ENCODE measurements around the gene LRP6. TPM values are rescaled to one million over a fixed set of nuclear protein-coding genes. Genes with fewer than 3 reads are reported as not detected.

The LRP6 gene
- polyA plus RNA-seq, 1 donor (not counting 4 experiments of a cell fraction or from before 2014, with no cell fraction given) = 13.0 TPM

GRCh38 chr12:12185414-12185813 lies 81.4 kb downstream of the LRP6 start:
- DNase-seq (ENCODE audit: low read depth, low spot score) (no peak), FAIRE-seq (no peak)
- Histone ChIP-seq H3K4me3 (ENCODE audit: control insufficient read depth in 2 of 3, extremely low read depth in 1 of 3, insufficient read depth in 2 of 3, low read depth in 1 of 3, low read length in 3 of 3) (no peak overlapping the region), H3K9me3 (ENCODE audit: control insufficient read depth, low read depth, low read length) (no peaks in the 10 kb centered on the region), H3K27ac (ENCODE audit: control insufficient read depth, insufficient read depth, low read length) (no peak overlapping the region), H3K36me3 (ENCODE audit: control insufficient read depth in 2 of 2, extremely low read depth in 1 of 2, insufficient read depth in 2 of 2, low read length in 2 of 2) (peaks cover 2 to 6% of the 10 kb centered on the region in 2 experiments), H3K4me2 (ENCODE audit: control insufficient read depth, extremely low read depth, insufficient read depth, low read depth, low read length) (no peak overlapping the region), H2AFZ (ENCODE audit: control insufficient read depth, low read length) (no peak overlapping the region), H3K79me2 (ENCODE audit: control insufficient read depth, insufficient read depth, low read length) (peaks cover 2% of the 10 kb centered on the region), H3K4me1 (ENCODE audit: control insufficient read depth, extremely low read depth, insufficient read depth, low read length) (peaks cover 11% of the 10 kb centered on the region), H3K9me1 (ENCODE audit: control insufficient read depth, extremely low read depth, insufficient read depth, low read length) (no peaks in the 10 kb centered on the region), H3K27me3 (ENCODE audit: control insufficient read depth, extremely low read depth, insufficient read depth, low read length) (no peaks in the 10 kb centered on the region), H4K20me1 (ENCODE audit: control insufficient read depth, extremely low read depth, insufficient read depth, low read length) (no peaks in the 10 kb centered on the region), H3K9ac (ENCODE audit: control insufficient read depth, extremely low read depth, insufficient read depth, low read length) (no peak overlapping the region)
- dilution Hi-C loops (cut with MboI; ENCODE audit: extremely low pct_ligation_motif_present, low sequenced_read_pairs) = no loop called here
- TF ChIP-seq, protein P1, sequence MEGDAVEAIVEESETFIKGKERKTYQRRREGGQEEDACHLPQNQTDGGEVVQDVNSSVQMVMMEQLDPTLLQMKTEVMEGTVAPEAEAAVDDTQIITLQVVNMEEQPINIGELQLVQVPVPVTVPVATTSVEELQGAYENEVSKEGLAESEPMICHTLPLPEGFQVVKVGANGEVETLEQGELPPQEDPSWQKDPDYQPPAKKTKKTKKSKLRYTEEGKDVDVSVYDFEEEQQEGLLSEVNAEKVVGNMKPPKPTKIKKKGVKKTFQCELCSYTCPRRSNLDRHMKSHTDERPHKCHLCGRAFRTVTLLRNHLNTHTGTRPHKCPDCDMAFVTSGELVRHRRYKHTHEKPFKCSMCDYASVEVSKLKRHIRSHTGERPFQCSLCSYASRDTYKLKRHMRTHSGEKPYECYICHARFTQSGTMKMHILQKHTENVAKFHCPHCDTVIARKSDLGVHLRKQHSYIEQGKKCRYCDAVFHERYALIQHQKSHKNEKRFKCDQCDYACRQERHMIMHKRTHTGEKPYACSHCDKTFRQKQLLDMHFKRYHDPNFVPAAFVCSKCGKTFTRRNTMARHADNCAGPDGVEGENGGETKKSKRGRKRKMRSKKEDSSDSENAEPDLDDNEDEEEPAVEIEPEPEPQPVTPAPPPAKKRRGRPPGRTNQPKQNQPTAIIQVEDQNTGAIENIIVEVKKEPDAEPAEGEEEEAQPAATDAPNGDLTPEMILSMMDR (optimal IDR thresholded peaks at IDR 0.05 in 1 of 3, IDR thresholded peaks at IDR 0.05 in 1 of 3, conservative IDR thresholded peaks at IDR 0.05 in 1 of 3; ENCODE audit: extremely low read depth in 1 of 3, insufficient read depth in 2 of 3, low read length in 3 of 3) = no peak
- no peak for TF ChIP-seq EZH2 (IDR thresholded peaks at IDR 0.05; ENCODE audit: low read length)

DNA sequence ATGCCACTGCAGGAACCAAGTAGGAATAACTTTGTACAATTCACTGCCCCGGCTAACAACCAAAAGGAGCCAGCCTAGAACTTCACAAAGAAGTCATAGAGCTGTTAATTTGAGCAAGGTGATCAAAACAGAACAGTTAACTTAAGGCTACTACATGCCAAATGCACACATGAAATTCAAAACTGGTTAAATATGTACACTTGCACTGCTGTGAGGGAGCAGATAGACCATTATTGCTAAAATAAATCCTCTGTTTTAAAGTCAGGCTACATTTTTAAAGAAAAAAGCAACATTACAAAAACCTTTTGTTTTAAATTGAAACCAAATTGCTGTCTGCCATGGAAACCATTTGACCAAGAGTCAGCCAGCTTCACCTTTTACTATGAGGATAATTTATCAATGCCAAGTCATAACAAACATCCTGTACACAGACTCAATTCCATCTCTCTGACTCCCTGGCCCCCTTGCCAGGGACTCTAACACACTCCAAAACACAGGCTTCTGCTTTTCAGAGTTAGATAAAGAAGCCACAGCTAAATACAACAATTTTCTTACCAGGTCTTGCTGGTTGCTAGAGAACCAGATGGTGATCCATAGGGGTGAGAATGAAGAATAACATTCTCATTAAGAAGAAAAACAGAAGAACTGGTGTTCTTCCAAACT lies 84.0 kb downstream of the LRP6 start:
- no peak for FAIRE-seq
- dilution Hi-C loops (cut with MboI; ENCODE audit: extremely low pct_ligation_motif_present, low sequenced_read_pairs) = no loop called here

More for the DNA sequence above, 84.0 kb downstream of the LRP6 start:
- no peak overlapping the region for H3K4me3 ChIP-seq (ENCODE audit: control insufficient read depth in 2 of 3, extremely low read depth in 1 of 3, insufficient read depth in 2 of 3, low read depth in 1 of 3, low read length in 3 of 3)
- no peak for TF ChIP-seq EZH2 (IDR thresholded peaks at IDR 0.05; ENCODE audit: low read length)
- TF ChIP-seq, protein P1 (optimal IDR thresholded peaks at IDR 0.05 in 1 of 3, IDR thresholded peaks at IDR 0.05 in 1 of 3, conservative IDR thresholded peaks at IDR 0.05 in 1 of 3; ENCODE audit: extremely low read depth in 1 of 3, insufficient read depth in 2 of 3, low read length in 3 of 3) = no peak
- peaks cover 2% of the 10 kb centered on the region for H3K79me2 ChIP-seq (ENCODE audit: control insufficient read depth, insufficient read depth, low read length)
- H3K9me3 ChIP-seq (ENCODE audit: control insufficient read depth, low read depth, low read length) = no peaks in the 10 kb centered on the region
- no peak overlapping the region for H3K9ac ChIP-seq (ENCODE audit: control insufficient read depth, extremely low read depth, insufficient read depth, low read length)
- no peak overlapping the region for H3K27ac ChIP-seq (ENCODE audit: control insufficient read depth, insufficient read depth, low read length)
- H4K20me1 ChIP-seq (ENCODE audit: control insufficient read depth, extremely low read depth, insufficient read depth, low read length) = no peaks in the 10 kb centered on the region
- peaks cover 2 to 6% of the 10 kb centered on the region in 2 experiments for H3K36me3 ChIP-seq (ENCODE audit: control insufficient read depth in 2 of 2, extremely low read depth in 1 of 2, insufficient read depth in 2 of 2, low read length in 2 of 2)
- peaks cover 11% of the 10 kb centered on the region for H3K4me1 ChIP-seq (ENCODE audit: control insufficient read depth, extremely low read depth, insufficient read depth, low read length)
- H3K9me1 ChIP-seq (ENCODE audit: control insufficient read depth, extremely low read depth, insufficient read depth, low read length) = no peaks in the 10 kb centered on the region
- no peak overlapping the region for H3K4me2 ChIP-seq (ENCODE audit: control insufficient read depth, extremely low read depth, insufficient read depth, low read depth, low read length)
- no peak overlapping the region for H2AFZ ChIP-seq (ENCODE audit: control insufficient read depth, low read length)
- no peak for DNase-seq (ENCODE audit: low read depth, low spot score)
- no peaks in the 10 kb centered on the region for H3K27me3 ChIP-seq (ENCODE audit: control insufficient read depth, extremely low read depth, insufficient read depth, low read length)
